B cell (primary cell): Measurements from ENCODE around the gene SYNJ2. TPM values are rescaled to one million over a fixed set of nuclear protein-coding genes. Genes with fewer than 3 reads are reported as not detected.

Experiments used
- ATAC-seq: fragments of 200-7000 bp; cut with Tn5 transposase; one replicate; pipeline ENCODE4 v1.10.0; 2021; ENCODE audit warnings: low read depth, mild to moderate bottlenecking, moderate number of reproducible peaks, moderate library complexity
- CTCF ChIA-PET: fragments of 350-600 bp; sonication (Branson Sonifier 250); formaldehyde crosslinking; loops from one replicate; lab custom pipeline; 2021; ENCODE audit warnings: antibody characterized with exemption, inconsistent platforms; lab: Charles Lee
- POLR2A ChIA-PET: fragments of 350-600 bp; sonication (Branson Sonifier 250); formaldehyde crosslinking; loops from one replicate; lab custom pipeline; 2021; ENCODE audit warnings: antibody characterized with exemption; lab: Charles Lee
- DNase-seq: peaks from one replicate; pipeline ENCODE4 v3.0.0; 2013
- H2AFZ ChIP-seq: 2 replicates; pipeline ENCODE4 v1.6.1; 2012; ENCODE audit warnings: mild to moderate bottlenecking, low read depth, low read length; ENCODE audit not compliant: insufficient read depth, poor library complexity, severe bottlenecking
- H3K27ac ChIP-seq, 2 donors: 1 replicate in 1 of 2; 2 replicates in 1 of 2; pipeline ENCODE4 v1.5.1; 2012 to 2013; ENCODE audit warnings: low read length in 2 of 2, mild to moderate bottlenecking in 2 of 2, moderate library complexity in 1 of 2
- H3K27me3 ChIP-seq, 4 experiments: fragments of 200-600 bp in 1 of 4; sonication (generic) in 1 of 4; replicated peaks in 1 of 4; 1 replicate in 2 of 4; 2 replicates in 2 of 4; pipeline versions ENCODE4 v1.6.1 to v1.7.0; 2013 to 2016; ENCODE audit warnings: low read length in 3 of 4, mild to moderate bottlenecking in 2 of 4, mixed read lengths in 1 of 4, moderate library complexity in 1 of 4; ENCODE audit not compliant: insufficient read depth in 4 of 4, control insufficient read depth in 3 of 4; ENCODE audit errors: control extremely low read depth in 1 of 4
- H3K36me3 ChIP-seq, 2 experiments: replicated peaks in 1 of 2; 1 replicate in 1 of 2; 2 replicates in 1 of 2; pipeline versions ENCODE4 v1.6.1 to v1.7.1; 2013; ENCODE audit warnings: low read length in 1 of 2; ENCODE audit not compliant: insufficient read depth in 2 of 2, control insufficient read depth in 1 of 2; ENCODE audit errors: control extremely low read depth in 1 of 2, extremely low read depth in 1 of 2
- H3K4me1 ChIP-seq, 2 donors: fragments of 200-600 bp in 1 of 2; sonication (generic) in 1 of 2; 1 replicate in 1 of 2; 2 replicates in 1 of 2; pipeline versions ENCODE4 v1.5.1 to v1.6.1; 2013 to 2017; ENCODE audit warnings: low read length in 2 of 2; ENCODE audit not compliant: control insufficient read depth in 2 of 2, insufficient read depth in 2 of 2
- H3K4me2 ChIP-seq: replicated peaks from 2 replicates; pipeline ENCODE3; 2012; ENCODE audit warnings: mild to moderate bottlenecking, low read depth, low read length; ENCODE audit not compliant: poor library complexity, severe bottlenecking
- H3K4me3 ChIP-seq, 5 experiments: fragments of 200-600 bp in 1 of 5; sonication (generic) in 1 of 5; 1 replicate in 3 of 5; 2 replicates in 2 of 5; pipeline versions ENCODE4 v1.5.1 to v1.7.0; 2011 to 2016; ENCODE audit warnings: low read length in 4 of 5, mild to moderate bottlenecking in 4 of 5, low read depth in 2 of 5, control low read depth in 1 of 5, moderate library complexity in 1 of 5; ENCODE audit not compliant: insufficient read depth in 1 of 5; ENCODE audit errors: control extremely low read depth in 1 of 5, extremely low read depth in 1 of 5
- H3K79me2 ChIP-seq: fragments of 200-600 bp; sonication (generic); one replicate; pipeline ENCODE4 v1.6.0; 2016; ENCODE audit warnings: low read length; ENCODE audit not compliant: control insufficient read depth, insufficient read depth
- H3K9ac ChIP-seq: fragments of 200-600 bp; sonication (generic); 2 replicates; pipeline ENCODE4 v1.6.1; 2017; ENCODE audit warnings: mild to moderate bottlenecking, low read length, moderate library complexity
- H3K9me3 ChIP-seq, 3 donors: one replicate each; pipeline versions ENCODE4 v1.6.1 to v1.7.1; 2013; ENCODE audit warnings: low read length in 2 of 3; ENCODE audit not compliant: control insufficient read depth in 2 of 3, insufficient read depth in 1 of 3; ENCODE audit errors: control extremely low read depth in 1 of 3
- H4K20me1 ChIP-seq: 2 replicates; pipeline ENCODE4 v1.6.0; 2012; ENCODE audit warnings: mild to moderate bottlenecking, low read length; ENCODE audit not compliant: insufficient read depth, control insufficient read depth, poor library complexity, severe bottlenecking
- H3K27ac Mint-ChIP-seq: one replicate; pipeline ENCODE4 v1.8.0; 2021; ENCODE audit warnings: mixed read lengths
- H3K27me3 Mint-ChIP-seq: one replicate; pipeline ENCODE4 v1.8.0; 2021; ENCODE audit warnings: mixed read lengths
- H3K4me1 Mint-ChIP-seq: one replicate; pipeline ENCODE4 v1.8.0; 2021; ENCODE audit warnings: mixed read lengths
- H3K4me3 Mint-ChIP-seq: one replicate; pipeline ENCODE4 v1.8.0; 2021; ENCODE audit warnings: mixed read lengths
- H3K9me3 Mint-ChIP-seq: one replicate; pipeline ENCODE4 v1.8.0; 2022; ENCODE audit warnings: mixed read lengths; ENCODE audit not compliant: insufficient read depth
- CTCF ChIP-seq: fragments of 200-600 bp; IDR thresholded peaks from one replicate; pipeline ENCODE4 v1.8.0; 2022; ENCODE audit warnings: antibody characterized with exemption, mild to moderate bottlenecking
- EZH2 ChIP-seq: IDR thresholded peaks from 2 replicates; pipeline ENCODE4 v1.6.1; 2012; ENCODE audit warnings: borderline replicate concordance, low read depth, mild to moderate bottlenecking, moderate library complexity, low read length; ENCODE audit not compliant: insufficient read depth, poor library complexity, severe bottlenecking
- WGBS: methylation state at CpG from one replicate; pipeline ENCODE4 v1.1.5; 2013; ENCODE audit warnings: missing lambda C conversion rate; ENCODE audit not compliant: insufficient coverage; 5-methylcytosine and 5-hydroxymethylcytosine counted together
- intact Hi-C: fragments of 100-400 bp; cut with micrococcal nuclease; formaldehyde crosslinking; loops from one replicate; pipeline ENCODE4 v1.10.0; 2022
- polyA plus RNA-seq: library from polyadenylated mRNA; depleted of rRNA; stranded (reverse); fragments of >200 nt; gene quantifications from 2 replicates; pipeline ENCODE4 v1.2.3, GENCODE V29; 2012
- total RNA-seq, 2 donors: library from RNA; stranded (reverse); fragments of 120-200 nt in 1 of 2; gene quantifications; 1 replicate in 1 of 2; 2 replicates in 1 of 2; pipeline versions ENCODE4 v1.2.3 to v1.2.4, GENCODE V29; 2013 to 2022

The SYNJ2 gene
- total and polyA plus RNA-seq, 2 donors (not counting 1 experiment from before 2014, with no cell fraction given): 5.2 to 11.4 TPM

DNA sequence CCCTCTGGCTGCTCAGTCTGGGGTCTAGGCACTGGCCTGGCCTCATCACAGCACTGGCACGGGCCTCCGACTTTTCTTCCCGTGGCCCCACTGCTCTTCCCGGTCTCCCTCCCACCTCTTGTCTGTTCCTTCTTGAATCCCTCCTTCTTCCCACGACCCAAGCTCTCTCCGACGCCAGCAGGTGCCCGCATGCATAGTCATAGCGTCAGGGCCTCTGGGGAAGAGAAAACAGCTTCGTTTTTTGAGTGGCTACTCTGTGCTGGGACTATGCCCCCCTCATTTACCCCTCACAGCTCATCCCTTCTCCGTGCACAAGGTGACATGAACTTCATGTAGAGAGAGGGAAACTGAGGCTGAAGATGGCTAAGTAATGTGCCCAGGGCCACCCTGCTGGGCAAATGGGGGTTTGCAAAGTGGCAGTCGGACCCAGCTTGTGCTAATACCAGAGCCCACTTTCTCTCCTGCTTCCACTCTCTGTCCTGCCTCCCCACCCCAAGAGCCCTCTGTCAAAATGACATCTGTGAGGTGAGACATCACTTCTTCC, 59.2 kb downstream of the SYNJ2 start:
- no peaks in the 10 kb centered on the region for H3K27me3 ChIP-seq
- H3K4me3 Mint-ChIP-seq: no peak overlapping the region
- WGBS: 87% methylated on average over 3 of the region's 12 CpGs
- H3K27ac Mint-ChIP-seq: no peak overlapping the region
- no peak overlapping the region for H2AFZ ChIP-seq
- H3K4me2 ChIP-seq: no peak overlapping the region
- no peaks in the 10 kb centered on the region for H4K20me1 ChIP-seq
- CTCF ChIA-PET: interaction anchor here (1.0 kb wide), 1 partner anchor 15 kb away, joined by 5 read pairs; no protein-coding TSS in a partner anchor
- peaks cover 0 to 10% of the 10 kb centered on the region in 2 experiments for H3K36me3 ChIP-seq
- ATAC-seq (no peak), DNase-seq (no peak)
- no peaks in the 10 kb centered on the region for H3K79me2 ChIP-seq
- TF ChIP-seq CTCF: no peak
- TF ChIP-seq EZH2: no peak
- no peaks in the 10 kb centered on the region for H3K4me1 ChIP-seq
- intact Hi-C loops: no loop called here
- H3K27me3 Mint-ChIP-seq: no peaks in the 10 kb centered on the region
- POLR2A ChIA-PET: no interaction called here
- H3K9me3 ChIP-seq: no peaks in the 10 kb centered on the region
- H3K9me3 Mint-ChIP-seq: no peaks in the 10 kb centered on the region
- no peak overlapping the region for H3K9ac ChIP-seq
- no peak overlapping the region for H3K27ac ChIP-seq
- H3K4me3 ChIP-seq: no peak overlapping the region
- H3K4me1 Mint-ChIP-seq: peaks cover 3% of the 10 kb centered on the region

DNA sequence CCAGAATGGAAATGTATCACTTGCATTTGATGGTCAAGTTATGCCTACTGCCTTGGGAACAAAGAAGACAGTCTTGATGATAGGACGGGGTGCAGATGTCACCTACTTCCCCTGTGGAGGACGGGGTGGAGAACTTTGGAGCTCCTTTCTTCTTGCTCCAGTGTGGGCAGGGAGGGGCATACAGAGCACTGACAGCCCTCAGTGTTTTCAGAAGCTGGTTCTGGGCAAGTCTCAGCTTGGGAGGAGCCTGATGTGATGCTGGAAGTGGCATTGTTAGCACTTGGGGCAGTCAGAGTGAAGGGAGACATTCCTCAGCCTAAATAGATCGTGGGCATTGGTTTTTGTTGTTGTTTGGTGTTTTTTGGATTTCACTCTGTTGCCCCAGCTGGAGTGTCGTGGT, 59.7 kb downstream of the SYNJ2 start:
- H3K27ac Mint-ChIP-seq: no peak overlapping the region
- Histone ChIP-seq H3K4me3 (no peak overlapping the region), H3K4me2 (no peak overlapping the region), H3K4me1 (no peaks in the 10 kb centered on the region), H3K9me3 (no peaks in the 10 kb centered on the region), H3K27me3 (no peaks in the 10 kb centered on the region), H3K79me2 (no peaks in the 10 kb centered on the region), H3K27ac (no peak overlapping the region), H2AFZ (no peak overlapping the region), H4K20me1 (no peaks in the 10 kb centered on the region), H3K9ac (no peak overlapping the region), H3K36me3 (peaks cover 0 to 10% of the 10 kb centered on the region in 2 experiments)
- intact Hi-C loops: no loop called here
- no peak for ATAC-seq
- ChIA-PET POLR2A (no interaction called here), CTCF (interaction anchor here (1.0 kb wide), 1 partner anchor 15 kb away, joined by 5 read pairs; no protein-coding TSS in a partner anchor)
- peaks cover 3% of the 10 kb centered on the region for H3K4me1 Mint-ChIP-seq
- no peaks in the 10 kb centered on the region for H3K27me3 Mint-ChIP-seq
- DNase-seq: no peak
- 89% methylated on average over 4 of the region's 4 CpGs for WGBS
- H3K9me3 Mint-ChIP-seq: no peaks in the 10 kb centered on the region
- no peak overlapping the region for H3K4me3 Mint-ChIP-seq
- no peak for TF ChIP-seq CTCF
- TF ChIP-seq EZH2: no peak
